WTC11 (cell line): ENCODE measurements around the gene ABR.

Source experiments
- NFYB ChIP-seq: sonication (generic); formaldehyde crosslinking; conservative IDR thresholded peaks from 2 replicates; pipeline ENCODE4 v1.8.0; 2022; ENCODE audit warnings: low read depth, missing genetic modification reagents
- SP1 ChIP-seq: sonication (generic); formaldehyde crosslinking; conservative IDR thresholded peaks from 2 replicates; pipeline ENCODE4 v1.8.1; 2022; ENCODE audit warnings: missing genetic modification reagents
- ZNF232 ChIP-seq: sonication (generic); formaldehyde crosslinking; IDR thresholded peaks from 2 replicates; pipeline ENCODE4 v1.8.0; 2022; ENCODE audit warnings: mild to moderate bottlenecking, missing genetic modification reagents
- ZNF423 ChIP-seq: fragments of 250-450 bp; sonication (Bioruptor Pico); IDR thresholded peaks from 2 replicates; pipeline ENCODE4 v2.1.2; 2022; ENCODE audit warnings: mild to moderate bottlenecking, moderate library complexity
- TF ChIP-seq, protein P1 (sequence below): fragments of 200-600 bp; IDR thresholded peaks from 2 replicates; pipeline ENCODE4 v1.8.0; 2022; ENCODE audit warnings: antibody characterized with exemption
- TF ChIP-seq, protein P2 (sequence below): sonication (generic); formaldehyde crosslinking; IDR thresholded peaks from 2 replicates; pipeline ENCODE4 v1.8.1; 2022; ENCODE audit warnings: mild to moderate bottlenecking, missing genetic modification reagents, moderate library complexity, borderline replicate concordance
- TF ChIP-seq, protein P3 (sequence below): sonication (generic); formaldehyde crosslinking; IDR thresholded peaks from 2 replicates; pipeline ENCODE4 v1.8.1; 2023; ENCODE audit warnings: mild to moderate bottlenecking, missing genetic modification reagents, moderate library complexity
- TF ChIP-seq, protein P4 (sequence below): sonication (generic); formaldehyde crosslinking; IDR thresholded peaks from 2 replicates; pipeline ENCODE4 v1.8.0; 2022; ENCODE audit warnings: mild to moderate bottlenecking, missing genetic modification reagents
- TF ChIP-seq, protein P5 (sequence below): sonication (generic); formaldehyde crosslinking; IDR thresholded peaks from 2 replicates; pipeline ENCODE4 v1.8.1; 2023; ENCODE audit warnings: mild to moderate bottlenecking, moderate library complexity, missing genetic modification reagents

DNA sequence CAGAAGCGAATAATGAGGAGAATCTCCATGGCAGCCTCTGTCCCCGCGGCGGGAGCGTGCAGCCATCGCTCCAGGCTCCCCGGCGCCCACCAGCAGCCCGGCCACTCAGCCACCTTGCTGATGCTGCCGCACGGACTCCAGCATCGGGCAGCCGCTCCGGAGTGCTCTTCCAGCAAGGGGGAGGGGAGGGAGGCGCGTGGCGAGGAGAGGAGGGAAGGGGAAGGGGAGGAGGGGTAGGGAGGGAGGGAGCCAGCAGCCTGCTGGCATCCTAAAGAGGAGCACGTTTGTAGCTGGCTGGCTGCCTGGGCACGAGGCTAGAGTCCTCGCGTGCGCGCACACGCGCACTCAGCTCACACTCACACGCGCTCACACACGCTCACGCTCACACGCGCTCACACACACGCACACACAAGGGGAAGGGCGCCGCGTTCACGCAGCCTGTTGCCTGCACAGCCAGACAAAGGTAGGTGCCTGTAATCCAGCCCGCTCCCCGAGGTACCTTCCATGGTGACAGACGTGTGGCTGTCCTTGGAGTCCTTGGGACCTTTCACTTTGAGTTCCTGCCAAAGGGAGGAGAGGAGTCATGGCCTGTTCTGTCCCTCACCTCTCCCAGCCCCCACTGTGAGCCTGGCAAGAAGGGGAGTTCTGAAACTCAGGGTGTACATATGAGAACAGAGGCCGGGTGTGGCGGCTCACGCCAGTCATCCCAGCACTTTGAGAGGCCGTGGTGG, 100.8 kb downstream of the ABR start:
- no peak for TF ChIP-seq SP1 (CRISPR knock-in tag)
- no peak for TF ChIP-seq ZNF232
- TF ChIP-seq, protein P1, sequence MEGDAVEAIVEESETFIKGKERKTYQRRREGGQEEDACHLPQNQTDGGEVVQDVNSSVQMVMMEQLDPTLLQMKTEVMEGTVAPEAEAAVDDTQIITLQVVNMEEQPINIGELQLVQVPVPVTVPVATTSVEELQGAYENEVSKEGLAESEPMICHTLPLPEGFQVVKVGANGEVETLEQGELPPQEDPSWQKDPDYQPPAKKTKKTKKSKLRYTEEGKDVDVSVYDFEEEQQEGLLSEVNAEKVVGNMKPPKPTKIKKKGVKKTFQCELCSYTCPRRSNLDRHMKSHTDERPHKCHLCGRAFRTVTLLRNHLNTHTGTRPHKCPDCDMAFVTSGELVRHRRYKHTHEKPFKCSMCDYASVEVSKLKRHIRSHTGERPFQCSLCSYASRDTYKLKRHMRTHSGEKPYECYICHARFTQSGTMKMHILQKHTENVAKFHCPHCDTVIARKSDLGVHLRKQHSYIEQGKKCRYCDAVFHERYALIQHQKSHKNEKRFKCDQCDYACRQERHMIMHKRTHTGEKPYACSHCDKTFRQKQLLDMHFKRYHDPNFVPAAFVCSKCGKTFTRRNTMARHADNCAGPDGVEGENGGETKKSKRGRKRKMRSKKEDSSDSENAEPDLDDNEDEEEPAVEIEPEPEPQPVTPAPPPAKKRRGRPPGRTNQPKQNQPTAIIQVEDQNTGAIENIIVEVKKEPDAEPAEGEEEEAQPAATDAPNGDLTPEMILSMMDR = no peak
- TF ChIP-seq, protein P2, sequence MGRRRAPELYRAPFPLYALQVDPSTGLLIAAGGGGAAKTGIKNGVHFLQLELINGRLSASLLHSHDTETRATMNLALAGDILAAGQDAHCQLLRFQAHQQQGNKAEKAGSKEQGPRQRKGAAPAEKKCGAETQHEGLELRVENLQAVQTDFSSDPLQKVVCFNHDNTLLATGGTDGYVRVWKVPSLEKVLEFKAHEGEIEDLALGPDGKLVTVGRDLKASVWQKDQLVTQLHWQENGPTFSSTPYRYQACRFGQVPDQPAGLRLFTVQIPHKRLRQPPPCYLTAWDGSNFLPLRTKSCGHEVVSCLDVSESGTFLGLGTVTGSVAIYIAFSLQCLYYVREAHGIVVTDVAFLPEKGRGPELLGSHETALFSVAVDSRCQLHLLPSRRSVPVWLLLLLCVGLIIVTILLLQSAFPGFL (CRISPR knock-in tag) = no peak
- no peak for TF ChIP-seq NFYB
- TF ChIP-seq, protein P3, sequence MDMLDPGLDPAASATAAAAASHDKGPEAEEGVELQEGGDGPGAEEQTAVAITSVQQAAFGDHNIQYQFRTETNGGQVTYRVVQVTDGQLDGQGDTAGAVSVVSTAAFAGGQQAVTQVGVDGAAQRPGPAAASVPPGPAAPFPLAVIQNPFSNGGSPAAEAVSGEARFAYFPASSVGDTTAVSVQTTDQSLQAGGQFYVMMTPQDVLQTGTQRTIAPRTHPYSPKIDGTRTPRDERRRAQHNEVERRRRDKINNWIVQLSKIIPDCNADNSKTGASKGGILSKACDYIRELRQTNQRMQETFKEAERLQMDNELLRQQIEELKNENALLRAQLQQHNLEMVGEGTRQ (CRISPR knock-in tag) = no peak
- TF ChIP-seq, protein P4, sequence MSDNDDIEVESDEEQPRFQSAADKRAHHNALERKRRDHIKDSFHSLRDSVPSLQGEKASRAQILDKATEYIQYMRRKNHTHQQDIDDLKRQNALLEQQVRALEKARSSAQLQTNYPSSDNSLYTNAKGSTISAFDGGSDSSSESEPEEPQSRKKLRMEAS (CRISPR knock-in tag) = peak; percentile 42; the same call in 1 of the 2 replicates
- TF ChIP-seq ZNF423 (CRISPR knock-in tag) = no peak
- TF ChIP-seq, protein P5, sequence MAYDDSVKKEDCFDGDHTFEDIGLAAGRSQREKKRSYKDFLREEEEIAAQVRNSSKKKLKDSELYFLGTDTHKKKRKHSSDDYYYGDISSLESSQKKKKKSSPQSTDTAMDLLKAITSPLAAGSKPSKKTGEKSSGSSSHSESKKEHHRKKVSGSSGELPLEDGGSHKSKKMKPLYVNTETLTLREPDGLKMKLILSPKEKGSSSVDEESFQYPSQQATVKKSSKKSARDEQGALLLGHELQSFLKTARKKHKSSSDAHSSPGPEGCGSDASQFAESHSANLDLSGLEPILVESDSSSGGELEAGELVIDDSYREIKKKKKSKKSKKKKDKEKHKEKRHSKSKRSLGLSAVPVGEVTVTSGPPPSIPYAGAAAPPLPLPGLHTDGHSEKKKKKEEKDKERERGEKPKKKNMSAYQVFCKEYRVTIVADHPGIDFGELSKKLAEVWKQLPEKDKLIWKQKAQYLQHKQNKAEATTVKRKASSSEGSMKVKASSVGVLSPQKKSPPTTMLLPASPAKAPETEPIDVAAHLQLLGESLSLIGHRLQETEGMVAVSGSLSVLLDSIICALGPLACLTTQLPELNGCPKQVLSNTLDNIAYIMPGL (CRISPR knock-in tag) = no peak
